ENCODE results near the gene SRSF8.
"Not testable (repeated sequence)": the region's sequence is repeated elsewhere in the genome, so short reads cannot be mapped to it uniquely, and the experiment has no call there.

The SRSF8 gene

GRCh38 chr11:95066716-95067038 lies at the start of gene SRSF8:
Gene SRSF8, plus strand, starts transcription at chr11:95066919. Its CDS starts 308 bp downstream, at chr11:95067227.
- H3K4me1 Mint-ChIP-seq (ENCODE audit: low read depth): peaks cover 10% of the 10 kb centered on the region

GRCh38 chr11:95021468-95021867 lies 45.3 kb upstream of the SRSF8 start:
- H3K27me3 Mint-ChIP-seq; H3K27ac Mint-ChIP-seq; H3K9me3 Mint-ChIP-seq; H3K4me1 Mint-ChIP-seq (ENCODE audit: low read depth); H3K4me3 Mint-ChIP-seq; intact Hi-C loops (cut with micrococcal nuclease); H3K36me3 Mint-ChIP-seq (ENCODE audit: low read depth): not testable (repeated sequence)

More at GRCh38 chr11:95066716-95067038, at the start of gene SRSF8:
- Mint-ChIP-seq H3K9me3 (no peaks in the 10 kb centered on the region), H3K27ac (peak within 1 kb of the TSS; percentile 95), H3K4me3 (peak within 1 kb of the TSS; percentile 86), H3K27me3 (peaks cover 2% of the 10 kb centered on the region), H3K36me3 (ENCODE audit: low read depth) (peaks cover 21% of the 10 kb centered on the region)
- intact Hi-C loops (cut with micrococcal nuclease): loop anchor here (5.0 kb wide), 1 partner anchor 444 kb away; no protein-coding TSS in a partner anchor

GRCh38 chr11:95024958-95025357 lies 41.8 kb upstream of the SRSF8 start, which contains the start of gene KDM4E:
Gene KDM4E, plus strand, starts transcription at chr11:95025258. Its CDS starts 300 bp downstream, at chr11:95025558.
- Mint-ChIP-seq H3K27me3 (no peaks in the 10 kb centered on the region), H3K4me3 (no peak within 1 kb of the TSS), H3K4me1 (ENCODE audit: low read depth) (no peaks in the 10 kb centered on the region), H3K27ac (no peak within 1 kb of the TSS), H3K9me3 (no peaks in the 10 kb centered on the region), H3K36me3 (ENCODE audit: low read depth) (no peaks in the 10 kb centered on the region)
- intact Hi-C loops (cut with micrococcal nuclease): no loop called here

GRCh38 chr11:95025594-95025993 lies 41.1 kb upstream of the SRSF8 start:
- H3K27me3 Mint-ChIP-seq; H3K27ac Mint-ChIP-seq; H3K36me3 Mint-ChIP-seq (ENCODE audit: low read depth); intact Hi-C loops (cut with micrococcal nuclease); H3K4me1 Mint-ChIP-seq (ENCODE audit: low read depth); H3K9me3 Mint-ChIP-seq; H3K4me3 Mint-ChIP-seq: not testable (repeated sequence)

GRCh38 chr11:95028357-95028756 lies 38.4 kb upstream of the SRSF8 start:
- Mint-ChIP-seq H3K36me3 (ENCODE audit: low read depth) (no peaks in the 10 kb centered on the region), H3K27ac (no peak overlapping the region), H3K27me3 (peaks cover 2% of the 10 kb centered on the region), H3K4me3 (no peak overlapping the region), H3K9me3 (no peaks in the 10 kb centered on the region), H3K4me1 (ENCODE audit: low read depth) (no peaks in the 10 kb centered on the region)
- intact Hi-C loops (cut with micrococcal nuclease): no loop called here

- Mint-ChIP-seq H3K4me3 (no peak overlapping the region), H3K36me3 (ENCODE audit: low read depth) (no peaks in the 10 kb centered on the region), H3K9me3 (no peaks in the 10 kb centered on the region), H3K4me1 (ENCODE audit: low read depth) (no peaks in the 10 kb centered on the region), H3K27me3 (peaks cover 20% of the 10 kb centered on the region), H3K27ac (no peak overlapping the region)
- intact Hi-C loops (cut with micrococcal nuclease): no loop called here
These were observed 33.7 kb upstream of the SRSF8 start for GRCh38 chr11:95033051-95033450.

- peaks cover 28% of the 10 kb centered on the region for H3K27me3 Mint-ChIP-seq
- H3K36me3 Mint-ChIP-seq (ENCODE audit: low read depth): no peaks in the 10 kb centered on the region
- no peaks in the 10 kb centered on the region for H3K9me3 Mint-ChIP-seq
- no peaks in the 10 kb centered on the region for H3K4me1 Mint-ChIP-seq (ENCODE audit: low read depth)
- H3K27ac Mint-ChIP-seq: no peak overlapping the region
- no peak overlapping the region for H3K4me3 Mint-ChIP-seq
- intact Hi-C loops (cut with micrococcal nuclease): no loop called here
These were observed 31.4 kb upstream of the SRSF8 start for GRCh38 chr11:95035316-95035715.

GRCh38 chr11:95037356-95038035 lies 29.2 kb upstream of the SRSF8 start:
- H3K4me1 Mint-ChIP-seq (ENCODE audit: low read depth): not testable (repeated sequence)

GRCh38 chr11:95042239-95042638 lies 24.5 kb upstream of the SRSF8 start:
- H3K4me1 Mint-ChIP-seq (ENCODE audit: low read depth): no peaks in the 10 kb centered on the region
- no peaks in the 10 kb centered on the region for H3K36me3 Mint-ChIP-seq (ENCODE audit: low read depth)
- intact Hi-C loops (cut with micrococcal nuclease): no loop called here
- H3K27ac Mint-ChIP-seq: no peak overlapping the region
- no peaks in the 10 kb centered on the region for H3K9me3 Mint-ChIP-seq
- peaks cover 27% of the 10 kb centered on the region for H3K27me3 Mint-ChIP-seq
- H3K4me3 Mint-ChIP-seq: no peak overlapping the region

More at GRCh38 chr11:95037356-95038035, 29.2 kb upstream of the SRSF8 start:
- intact Hi-C loops (cut with micrococcal nuclease); H3K9me3 Mint-ChIP-seq; H3K27ac Mint-ChIP-seq; H3K36me3 Mint-ChIP-seq (ENCODE audit: low read depth): not testable (repeated sequence)
- Mint-ChIP-seq H3K4me3 (peak overlapping the region; percentile 54), H3K27me3 (peaks cover 26% of the 10 kb centered on the region)

- H3K4me3 Mint-ChIP-seq: no peak overlapping the region
- H3K4me1 Mint-ChIP-seq (ENCODE audit: low read depth): no peaks in the 10 kb centered on the region
- intact Hi-C loops (cut with micrococcal nuclease): no loop called here
- H3K27me3 Mint-ChIP-seq: peaks cover 21% of the 10 kb centered on the region
- H3K36me3 Mint-ChIP-seq (ENCODE audit: low read depth): no peaks in the 10 kb centered on the region
- no peaks in the 10 kb centered on the region for H3K9me3 Mint-ChIP-seq
- H3K27ac Mint-ChIP-seq: no peak overlapping the region
These were observed 23.8 kb upstream of the SRSF8 start for GRCh38 chr11:95042906-95043305.

- Mint-ChIP-seq H3K4me1 (ENCODE audit: low read depth) (no peaks in the 10 kb centered on the region), H3K36me3 (ENCODE audit: low read depth) (no peaks in the 10 kb centered on the region), H3K9me3 (no peaks in the 10 kb centered on the region), H3K4me3 (no peak overlapping the region), H3K27me3 (peaks cover 13% of the 10 kb centered on the region), H3K27ac (no peak overlapping the region)
- intact Hi-C loops (cut with micrococcal nuclease): no loop called here
These were observed 22.7 kb upstream of the SRSF8 start for GRCh38 chr11:95044010-95044409.

GRCh38 chr11:95045812-95046211 lies 20.9 kb upstream of the SRSF8 start:
- Mint-ChIP-seq H3K27me3 (peaks cover 13% of the 10 kb centered on the region), H3K9me3 (no peaks in the 10 kb centered on the region), H3K36me3 (ENCODE audit: low read depth) (no peaks in the 10 kb centered on the region), H3K27ac (no peak overlapping the region), H3K4me1 (ENCODE audit: low read depth) (no peaks in the 10 kb centered on the region), H3K4me3 (no peak overlapping the region)
- intact Hi-C loops (cut with micrococcal nuclease): no loop called here

GRCh38 chr11:95049122-95049521 lies 17.6 kb upstream of the SRSF8 start, which contains the start of gene KDM4F:
Gene KDM4F, plus strand, starts transcription at chr11:95049422.
- H3K36me3 Mint-ChIP-seq (ENCODE audit: low read depth); H3K4me1 Mint-ChIP-seq (ENCODE audit: low read depth); H3K4me3 Mint-ChIP-seq; intact Hi-C loops (cut with micrococcal nuclease); H3K27ac Mint-ChIP-seq; H3K27me3 Mint-ChIP-seq; H3K9me3 Mint-ChIP-seq: not testable (repeated sequence)

GRCh38 chr11:95050595-95051202 lies 16.0 kb upstream of the SRSF8 start:
- Mint-ChIP-seq H3K27ac (no peak overlapping the region), H3K4me3 (no peak overlapping the region), H3K27me3 (peaks cover 3% of the 10 kb centered on the region), H3K9me3 (no peaks in the 10 kb centered on the region), H3K36me3 (ENCODE audit: low read depth) (no peaks in the 10 kb centered on the region), H3K4me1 (ENCODE audit: low read depth) (no peaks in the 10 kb centered on the region)
- intact Hi-C loops (cut with micrococcal nuclease): no loop called here

- Mint-ChIP-seq H3K27me3 (no peaks in the 10 kb centered on the region), H3K9me3 (no peaks in the 10 kb centered on the region), H3K4me1 (ENCODE audit: low read depth) (no peaks in the 10 kb centered on the region), H3K4me3 (no peak overlapping the region), H3K27ac (no peak overlapping the region), H3K36me3 (ENCODE audit: low read depth) (no peaks in the 10 kb centered on the region)
- intact Hi-C loops (cut with micrococcal nuclease): no loop called here
These were observed 12.4 kb upstream of the SRSF8 start for GRCh38 chr11:95054356-95054755.
